Measurements from ENCODE around the gene ZNF793. TPM values are rescaled to one million over a fixed set of nuclear protein-coding genes. Genes with fewer than 3 reads are reported as not detected.

Gene ZNF793
- total RNA-seq: 10 to 100 TPM in 1 of 4 donors, 1 to 10 TPM in 3; 1.6 to 15.7 (median 5.0) TPM

DNA sequence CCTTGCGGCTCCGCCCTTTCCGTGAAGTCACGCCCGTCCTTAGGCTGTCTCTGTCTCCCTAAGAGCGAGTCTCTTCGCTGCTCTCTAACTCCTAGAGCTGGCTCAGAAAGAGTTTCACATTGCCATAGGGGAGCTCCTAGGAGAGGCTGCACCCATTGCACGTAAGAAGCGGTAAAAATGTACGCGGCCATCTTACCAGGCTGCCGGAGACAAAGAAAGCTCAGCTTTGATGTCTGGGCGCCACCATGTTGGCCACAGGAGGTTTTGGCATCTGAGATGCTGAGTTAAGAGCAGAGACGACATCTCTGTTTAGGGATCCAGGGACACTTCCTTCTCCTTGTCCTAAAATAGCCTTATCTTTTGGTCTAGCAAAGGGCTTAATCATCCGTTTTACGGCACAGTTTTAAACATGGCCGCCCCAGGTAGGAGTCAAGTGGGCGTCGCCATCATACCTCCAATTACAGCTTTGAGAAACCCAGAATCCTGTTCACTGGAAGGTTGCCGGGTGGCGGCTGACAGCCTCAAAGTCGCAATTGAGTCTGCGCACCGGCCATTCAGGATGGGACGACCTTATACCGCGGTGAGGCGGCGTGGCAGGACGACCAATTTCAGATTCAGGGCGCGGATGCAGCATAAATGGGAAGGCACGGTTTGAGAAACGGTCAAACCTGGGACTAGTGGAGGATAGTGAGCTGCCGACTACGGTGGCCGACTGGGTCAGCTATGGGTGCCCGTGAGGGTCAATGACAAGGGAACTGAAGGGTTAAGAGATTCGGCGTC, at the start of gene ZNF793:
Gene ZNF793 (plus strand): TSS at position 553 of the 780 bp plus-strand sequence. CDS start 16,501 bp downstream, outside the sequence.
- peak within 1 kb of the TSS; percentile 84 to 92 (median 87) for H3K27ac ChIP-seq
- no peaks in the 10 kb centered on the region for H3K27me3 ChIP-seq
- no peaks in the 10 kb centered on the region for H3K36me3 ChIP-seq
- H3K9me3 ChIP-seq: peaks cover 0 to 5% (median 2%) of the 10 kb centered on the region in 4 donors
- H3K4me1 ChIP-seq: no peaks in the 10 kb centered on the region
- TF ChIP-seq, protein P1, sequence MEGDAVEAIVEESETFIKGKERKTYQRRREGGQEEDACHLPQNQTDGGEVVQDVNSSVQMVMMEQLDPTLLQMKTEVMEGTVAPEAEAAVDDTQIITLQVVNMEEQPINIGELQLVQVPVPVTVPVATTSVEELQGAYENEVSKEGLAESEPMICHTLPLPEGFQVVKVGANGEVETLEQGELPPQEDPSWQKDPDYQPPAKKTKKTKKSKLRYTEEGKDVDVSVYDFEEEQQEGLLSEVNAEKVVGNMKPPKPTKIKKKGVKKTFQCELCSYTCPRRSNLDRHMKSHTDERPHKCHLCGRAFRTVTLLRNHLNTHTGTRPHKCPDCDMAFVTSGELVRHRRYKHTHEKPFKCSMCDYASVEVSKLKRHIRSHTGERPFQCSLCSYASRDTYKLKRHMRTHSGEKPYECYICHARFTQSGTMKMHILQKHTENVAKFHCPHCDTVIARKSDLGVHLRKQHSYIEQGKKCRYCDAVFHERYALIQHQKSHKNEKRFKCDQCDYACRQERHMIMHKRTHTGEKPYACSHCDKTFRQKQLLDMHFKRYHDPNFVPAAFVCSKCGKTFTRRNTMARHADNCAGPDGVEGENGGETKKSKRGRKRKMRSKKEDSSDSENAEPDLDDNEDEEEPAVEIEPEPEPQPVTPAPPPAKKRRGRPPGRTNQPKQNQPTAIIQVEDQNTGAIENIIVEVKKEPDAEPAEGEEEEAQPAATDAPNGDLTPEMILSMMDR (IDR thresholded peaks at IDR 0.05): no peak
- TF ChIP-seq POLR2A (IDR thresholded peaks at IDR 0.05): no peak
- peak; percentile 78 to 91 (median 80) for DNase-seq
- H3K4me3 ChIP-seq: peak within 1 kb of the TSS; percentile 56 to 65 (median 64)

GRCh38 chr19:37466277-37466797, 40.4 kb upstream of the ZNF793 start:
- H3K27me3 ChIP-seq: no peaks in the 10 kb centered on the region
- peak overlapping the region; percentile 75 to 95 (median 82) for H3K27ac ChIP-seq
- H3K4me3 ChIP-seq: peak overlapping the region; percentile 54 to 88 (median 72)
- peaks cover 0 to 13% (median 0%) of the 10 kb centered on the region in 3 donors for H3K36me3 ChIP-seq
- TF ChIP-seq, protein P1 (IDR thresholded peaks at IDR 0.05): no peak
- TF ChIP-seq POLR2A (IDR thresholded peaks at IDR 0.05): no peak
- H3K4me1 ChIP-seq: peaks cover 0 to 10% (median 5%) of the 10 kb centered on the region in 4 donors
- peaks cover 0 to 14% (median 2%) of the 10 kb centered on the region in 4 donors for H3K9me3 ChIP-seq
- peak in 1 of 3 donors; percentile 17 for DNase-seq

GRCh38 chr19:37466798-37467607, 39.7 kb upstream of the ZNF793 start, which contains the start of gene ZNF569:
ZNF569 (minus strand) TSS chr19:37467444; CDS start chr19:37444921, 22,523 bp downstream.
- H3K36me3 ChIP-seq: peaks cover 0 to 10% (median 0%) of the 10 kb centered on the region in 3 donors
- DNase-seq: peak; percentile 89 to 97 (median 93)
- peak in 1 of 2 donors; percentile 22 for TF ChIP-seq POLR2A (IDR thresholded peaks at IDR 0.05)
- TF ChIP-seq, protein P1 (IDR thresholded peaks at IDR 0.05): no peak
- peaks cover 0 to 10% (median 5%) of the 10 kb centered on the region in 4 donors for H3K4me1 ChIP-seq
- H3K4me3 ChIP-seq: peak within 1 kb of the TSS; percentile 54 to 88 (median 72)
- no peaks in the 10 kb centered on the region for H3K27me3 ChIP-seq
- H3K27ac ChIP-seq: peak within 1 kb of the TSS; percentile 75 to 95 (median 86)
- H3K9me3 ChIP-seq: peaks cover 0 to 12% (median 0%) of the 10 kb centered on the region in 4 donors

- H3K4me3 ChIP-seq: peak overlapping the region; percentile 54 to 88 (median 72)
- no peaks in the 10 kb centered on the region for H3K27me3 ChIP-seq
- peaks cover 0 to 10% (median 0%) of the 10 kb centered on the region in 3 donors for H3K36me3 ChIP-seq
- DNase-seq: no peak
- peaks cover 0 to 15% (median 0%) of the 10 kb centered on the region in 4 donors for H3K9me3 ChIP-seq
- peak overlapping the region; percentile 75 to 95 (median 82) for H3K27ac ChIP-seq
- H3K4me1 ChIP-seq: peaks cover 0 to 10% (median 5%) of the 10 kb centered on the region in 4 donors
- TF ChIP-seq, protein P1 (IDR thresholded peaks at IDR 0.05): no peak
- TF ChIP-seq POLR2A (IDR thresholded peaks at IDR 0.05): no peak
Observed at GRCh38 chr19:37467608-37468090, 39.1 kb upstream of the ZNF793 start.

Data from Peyer's patch (tissue), 4 donors.